PC-3 (cell line): ENCODE results near the gene FBXL4. TPM values are rescaled to one million over a fixed set of nuclear protein-coding genes. Genes with fewer than 3 reads are reported as not detected.

Experiments used
- ATAC-seq: fragments of 200-7000 bp; cut with Tn5 transposase; 2 replicates; pipeline ENCODE4 v1.9.1; 2020; ENCODE audit warnings: mild to moderate bottlenecking, moderate library complexity
- BruUV-seq: library from RNA; stranded (reverse); fragments of 400-500 nt; replicated peaks from 2 replicates; lab custom pipeline; 2021; lab: Mats Ljungman, UMichigan
- CTCF ChIA-PET: fragments of 300-600 bp; sonication (Branson Sonifier 250); formaldehyde crosslinking; loops from one replicate; lab custom pipeline; 2022; ENCODE audit warnings: antibody characterized with exemption; lab: Charles Lee
- POLR2A ChIA-PET: fragments of 300-600 bp; sonication (Branson Sonifier 250); formaldehyde crosslinking; loops from one replicate; lab custom pipeline; 2022; ENCODE audit warnings: antibody characterized with exemption; ENCODE audit not compliant: unreplicated experiment; lab: Charles Lee
- DNase-seq: peaks from one replicate; pipeline ENCODE4 v3.0.0-alpha.2; 2015
- H2AFZ ChIP-seq: fragments of 300-600 bp; sonication (generic); 2 replicates; pipeline ENCODE4 v1.6.0; 2016; ENCODE audit warnings: antibody characterized with exemption, low read length
- H3F3A ChIP-seq: fragments of 300-600 bp; sonication (generic); one replicate; pipeline ENCODE4 v1.6.0; 2017; ENCODE audit warnings: antibody characterized with exemption, low read length, control low read depth, mild to moderate bottlenecking; ENCODE audit not compliant: unreplicated experiment
- H3K27ac ChIP-seq: fragments of 300-600 bp; sonication (generic); 2 replicates; pipeline ENCODE4 v1.5.1; 2016; ENCODE audit warnings: mild to moderate bottlenecking, low read length
- H3K27me3 ChIP-seq: fragments of 300-600 bp; sonication (generic); 2 replicates; pipeline ENCODE4 v1.6.1; 2016; ENCODE audit warnings: low read length, mixed read lengths
- H3K36me3 ChIP-seq: fragments of 300-600 bp; sonication (generic); 2 replicates; pipeline ENCODE4 v1.6.1; 2016; ENCODE audit warnings: low read depth, mixed run types, low read length, mixed read lengths
- H3K4me1 ChIP-seq: fragments of 300-600 bp; sonication (generic); 2 replicates; pipeline ENCODE4 v1.5.1; 2016; ENCODE audit warnings: low read length; ENCODE audit not compliant: insufficient read depth
- H3K4me2 ChIP-seq: fragments of 300-600 bp; sonication (generic); 2 replicates; pipeline ENCODE4 v1.6.0; 2016; ENCODE audit warnings: low read length
- H3K4me3 ChIP-seq: fragments of 300-600 bp; sonication (generic); 2 replicates; pipeline ENCODE4 v1.5.1; 2016; ENCODE audit warnings: mild to moderate bottlenecking, low read length, mixed read lengths
- H3K79me2 ChIP-seq: fragments of 300-600 bp; sonication (generic); 2 replicates; pipeline ENCODE4 v1.6.1; 2017; ENCODE audit warnings: low read length, mixed read lengths
- H3K9ac ChIP-seq: fragments of 300-600 bp; sonication (generic); 2 replicates; pipeline ENCODE4 v1.6.0; 2016; ENCODE audit warnings: mild to moderate bottlenecking, low read length
- H3K9me2 ChIP-seq: fragments of 300-600 bp; sonication (generic); replicated peaks from 2 replicates; pipeline ENCODE4 v1.6.1; 2016; ENCODE audit warnings: mixed run types, low read length, mixed read lengths
- H3K9me3 ChIP-seq: fragments of 300-600 bp; sonication (generic); 2 replicates; pipeline ENCODE4 v1.6.1; 2016; ENCODE audit warnings: low read length, mixed read lengths
- H4K20me1 ChIP-seq: fragments of 300-600 bp; sonication (generic); 2 replicates; pipeline ENCODE4 v1.6.1; 2016; ENCODE audit warnings: low read length, mixed read lengths
- EZH2 ChIP-seq: fragments of 300-600 bp; sonication (generic); IDR thresholded peaks from one replicate; pipeline ENCODE4 v1.6.1; 2017; ENCODE audit warnings: antibody characterized with exemption, mild to moderate bottlenecking, low read length; ENCODE audit not compliant: unreplicated experiment
- EZH2phosphoT487 ChIP-seq: fragments of 300-600 bp; sonication (generic); IDR thresholded peaks from 2 replicates; pipeline ENCODE4 v1.6.1; 2018; ENCODE audit warnings: mild to moderate bottlenecking, antibody characterized with exemption, low read length, borderline replicate concordance
- intact Hi-C: fragments of 100-400 bp; cut with micrococcal nuclease; formaldehyde crosslinking; loops from 2 replicates; pipeline ENCODE4 v1.9.0; 2023
- total RNA-seq: library from RNA; depleted of rRNA; stranded (reverse); fragments of >200 nt; gene quantifications from 2 replicates; pipeline ENCODE4 v1.2.3, GENCODE V29; 2014
- TF ChIP-seq, protein P1 (sequence below): fragments of 300-600 bp; sonication (generic); conservative IDR thresholded peaks from 2 replicates; pipeline ENCODE4 v1.5.1; 2017; ENCODE audit warnings: antibody characterized with exemption, low read depth, mild to moderate bottlenecking, low read length

Gene FBXL4
- total RNA-seq, 1 experiment from 2014 or later = 3.8 TPM

DNA sequence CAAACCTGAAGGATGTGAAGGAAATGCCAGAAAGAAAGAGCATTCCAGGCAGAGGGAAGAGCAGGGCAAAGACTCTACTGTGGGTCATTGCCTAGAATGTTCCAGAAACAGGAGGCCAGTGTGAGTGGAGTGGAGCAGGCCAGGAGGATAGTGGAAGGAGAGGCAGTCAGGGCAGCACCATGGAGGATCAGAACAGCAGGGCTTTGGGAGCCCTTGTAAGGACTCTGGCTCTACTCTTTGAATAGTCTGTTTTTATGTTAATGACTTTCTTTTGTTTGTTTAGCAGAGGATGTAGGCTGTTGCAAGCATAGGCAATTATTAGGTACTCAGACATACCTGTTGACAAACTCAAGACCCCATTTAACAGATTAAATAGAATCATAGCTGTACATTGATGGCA lies 23.6 kb upstream of the FBXL4 start:
- BruUV-seq = no TSS peak
- no peak for ATAC-seq
- CTCF ChIA-PET = no interaction called here

DNA sequence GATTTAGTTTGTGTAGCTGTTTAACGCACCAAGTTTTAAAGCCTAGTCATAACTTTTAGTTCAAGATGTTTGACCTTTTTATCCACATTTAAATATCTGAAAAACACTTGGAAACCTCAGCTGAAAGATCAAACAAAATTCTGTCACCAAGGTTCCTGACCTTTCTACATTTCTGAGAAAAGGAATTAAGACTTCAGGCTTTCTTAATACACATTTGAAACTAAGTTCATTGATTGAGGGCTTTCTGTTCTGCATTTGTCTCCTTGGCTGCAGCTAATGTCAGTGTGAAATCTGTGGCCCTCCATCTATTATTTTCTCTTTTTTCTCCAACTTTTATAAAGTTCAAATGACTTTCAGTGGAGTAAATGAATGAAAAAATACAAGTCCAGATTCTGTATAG lies 22.7 kb upstream of the FBXL4 start:
- TF ChIP-seq EZH2phosphoT487 (no peak), EZH2 (no peak)
- TF ChIP-seq, protein P1, sequence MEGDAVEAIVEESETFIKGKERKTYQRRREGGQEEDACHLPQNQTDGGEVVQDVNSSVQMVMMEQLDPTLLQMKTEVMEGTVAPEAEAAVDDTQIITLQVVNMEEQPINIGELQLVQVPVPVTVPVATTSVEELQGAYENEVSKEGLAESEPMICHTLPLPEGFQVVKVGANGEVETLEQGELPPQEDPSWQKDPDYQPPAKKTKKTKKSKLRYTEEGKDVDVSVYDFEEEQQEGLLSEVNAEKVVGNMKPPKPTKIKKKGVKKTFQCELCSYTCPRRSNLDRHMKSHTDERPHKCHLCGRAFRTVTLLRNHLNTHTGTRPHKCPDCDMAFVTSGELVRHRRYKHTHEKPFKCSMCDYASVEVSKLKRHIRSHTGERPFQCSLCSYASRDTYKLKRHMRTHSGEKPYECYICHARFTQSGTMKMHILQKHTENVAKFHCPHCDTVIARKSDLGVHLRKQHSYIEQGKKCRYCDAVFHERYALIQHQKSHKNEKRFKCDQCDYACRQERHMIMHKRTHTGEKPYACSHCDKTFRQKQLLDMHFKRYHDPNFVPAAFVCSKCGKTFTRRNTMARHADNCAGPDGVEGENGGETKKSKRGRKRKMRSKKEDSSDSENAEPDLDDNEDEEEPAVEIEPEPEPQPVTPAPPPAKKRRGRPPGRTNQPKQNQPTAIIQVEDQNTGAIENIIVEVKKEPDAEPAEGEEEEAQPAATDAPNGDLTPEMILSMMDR = no peak
- no peak overlapping the region for H3K4me2 ChIP-seq
- no peak for ATAC-seq
- no peaks in the 10 kb centered on the region for H4K20me1 ChIP-seq
- no peaks in the 10 kb centered on the region for H3K9me2 ChIP-seq
- H3F3A ChIP-seq = no peaks in the 10 kb centered on the region
- H3K9ac ChIP-seq = no peak overlapping the region
- intact Hi-C loops = no loop called here
- H3K4me3 ChIP-seq = no peak overlapping the region
- ChIA-PET CTCF (no interaction called here), POLR2A (no interaction called here)
- no peak overlapping the region for H2AFZ ChIP-seq
- no peak for DNase-seq
- no peaks in the 10 kb centered on the region for H3K27me3 ChIP-seq
- BruUV-seq = no TSS peak
- H3K36me3 ChIP-seq = no peaks in the 10 kb centered on the region
- no peak overlapping the region for H3K27ac ChIP-seq
- H3K9me3 ChIP-seq = no peaks in the 10 kb centered on the region
- H3K4me1 ChIP-seq = no peaks in the 10 kb centered on the region
- H3K79me2 ChIP-seq = no peaks in the 10 kb centered on the region

More for the DNA sequence above, 23.6 kb upstream of the FBXL4 start:
- no peaks in the 10 kb centered on the region for H4K20me1 ChIP-seq
- no peaks in the 10 kb centered on the region for H3K36me3 ChIP-seq
- H3K9me3 ChIP-seq = no peaks in the 10 kb centered on the region
- TF ChIP-seq EZH2phosphoT487 = no peak
- no peak overlapping the region for H3K4me3 ChIP-seq
- H3K79me2 ChIP-seq = no peaks in the 10 kb centered on the region
- DNase-seq = no peak
- no peak overlapping the region for H3K4me2 ChIP-seq
- intact Hi-C loops = no loop called here
- no peaks in the 10 kb centered on the region for H3K9me2 ChIP-seq
- no peaks in the 10 kb centered on the region for H3F3A ChIP-seq
- POLR2A ChIA-PET = no interaction called here
- H3K27ac ChIP-seq = no peak overlapping the region
- no peak overlapping the region for H2AFZ ChIP-seq
- no peak overlapping the region for H3K9ac ChIP-seq
- H3K4me1 ChIP-seq = no peaks in the 10 kb centered on the region
- no peaks in the 10 kb centered on the region for H3K27me3 ChIP-seq

DNA sequence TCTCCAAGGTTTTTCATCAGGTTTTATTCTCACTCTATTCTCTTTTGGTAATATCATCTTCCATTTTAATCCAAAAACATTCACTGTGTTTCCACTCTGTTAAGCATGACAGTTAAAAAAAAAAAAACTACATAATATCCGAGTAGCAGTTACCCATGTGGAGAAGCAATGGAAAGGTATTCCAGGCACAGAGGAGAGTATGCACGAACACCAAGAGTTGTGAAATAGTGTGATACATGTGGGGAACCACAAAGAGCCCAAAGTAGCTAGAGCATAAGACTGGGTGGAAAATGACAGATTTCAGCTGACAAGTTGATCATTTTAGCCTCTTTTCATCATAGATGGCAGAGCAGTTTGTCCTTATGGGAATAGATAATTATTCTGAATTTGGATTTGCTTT lies 19.9 kb upstream of the FBXL4 start:
- H3K4me3 ChIP-seq = no peak overlapping the region
- DNase-seq (no peak), ATAC-seq (no peak)
- no peaks in the 10 kb centered on the region for H3K4me1 ChIP-seq
- no peaks in the 10 kb centered on the region for H3K9me3 ChIP-seq
- no peaks in the 10 kb centered on the region for H4K20me1 ChIP-seq
- H3F3A ChIP-seq = no peaks in the 10 kb centered on the region
- no peaks in the 10 kb centered on the region; the same call in 1 of the 2 replicates for H3K27me3 ChIP-seq
- CTCF ChIA-PET = no interaction called here
- H3K79me2 ChIP-seq = no peaks in the 10 kb centered on the region
- no TSS peak for BruUV-seq
- H3K9ac ChIP-seq = no peak overlapping the region
- TF ChIP-seq EZH2phosphoT487 (no peak), EZH2 (no peak)
- TF ChIP-seq, protein P1 = no peak
- H3K4me2 ChIP-seq = no peak overlapping the region
- H3K36me3 ChIP-seq = no peaks in the 10 kb centered on the region
- intact Hi-C loops = no loop called here
- no peaks in the 10 kb centered on the region for H3K9me2 ChIP-seq
- H3K27ac ChIP-seq = no peak overlapping the region
- POLR2A ChIA-PET = no interaction called here
- H2AFZ ChIP-seq = no peak overlapping the region
